HepG2 (cell line): ENCODE measurements around the gene ZG16. TPM values are rescaled to one million over a fixed set of nuclear protein-coding genes. Genes with fewer than 3 reads are reported as not detected.

Source experiments
- CENPX ChIP-seq: sonication (generic); formaldehyde crosslinking; IDR thresholded peaks from 2 replicates; pipeline ENCODE4 v1.9.0; 2021; ENCODE audit warnings: mild to moderate bottlenecking, missing genetic modification reagents, moderate library complexity
- HHEX ChIP-seq: IDR thresholded peaks from 2 replicates; pipeline ENCODE4 v1.6.1; 2016; ENCODE audit warnings: control low read depth
- POLR2A ChIP-seq, 2 experiments: IDR thresholded peaks; 2 replicates each; pipeline ENCODE4 v1.6.1; 2011; ENCODE audit warnings: low read depth in 2 of 2, low read length in 2 of 2, mild to moderate bottlenecking in 1 of 2, moderate library complexity in 1 of 2; ENCODE audit not compliant: insufficient read depth in 1 of 2
- RBAK ChIP-seq: sonication (generic); formaldehyde crosslinking; IDR thresholded peaks from 2 replicates; pipeline ENCODE4 v1.5.1; 2020; ENCODE audit warnings: mild to moderate bottlenecking, missing genetic modification reagents
- REPIN1 ChIP-seq: sonication (generic); formaldehyde crosslinking; IDR thresholded peaks from 2 replicates; pipeline ENCODE4 v1.8.0; 2022; ENCODE audit warnings: missing genetic modification reagents, low read depth, mild to moderate bottlenecking, borderline replicate concordance
- ZKSCAN8 ChIP-seq: IDR thresholded peaks from 2 replicates; pipeline ENCODE4 v1.6.1; 2016; ENCODE audit warnings: borderline replicate concordance, missing genetic modification reagents, missing compliant biosample characterization
- ZNF224 ChIP-seq: sonication (generic); formaldehyde crosslinking; IDR thresholded peaks from 2 replicates; pipeline ENCODE4 v1.5.0; 2020; ENCODE audit warnings: mild to moderate bottlenecking, missing genetic modification reagents
- ZNF333 ChIP-seq: sonication (generic); formaldehyde crosslinking; IDR thresholded peaks from 2 replicates; pipeline ENCODE4 v1.4.0; 2020; ENCODE audit warnings: mild to moderate bottlenecking, missing genetic modification reagents, borderline replicate concordance
- ZNF674 ChIP-seq: sonication (generic); formaldehyde crosslinking; IDR thresholded peaks from 2 replicates; pipeline ENCODE4 v1.5.0; 2020; ENCODE audit warnings: low read depth, mild to moderate bottlenecking, missing genetic modification reagents
- ZNF777 ChIP-seq: sonication (generic); formaldehyde crosslinking; IDR thresholded peaks from 2 replicates; pipeline ENCODE4 v1.4.0; 2020; ENCODE audit warnings: missing genetic modification reagents
- ZNF788 ChIP-seq: sonication (generic); formaldehyde crosslinking; IDR thresholded peaks from 2 replicates; pipeline ENCODE4 v1.5.0; 2020; ENCODE audit warnings: mild to moderate bottlenecking, missing genetic modification reagents, borderline replicate concordance
- ZNF816 ChIP-seq: sonication (generic); formaldehyde crosslinking; IDR thresholded peaks from 2 replicates; pipeline ENCODE4 v1.8.0; 2022; ENCODE audit warnings: missing genetic modification reagents, mild to moderate bottlenecking, borderline replicate concordance
- polyA plus RNA-seq, 8 experiments: library from polyadenylated mRNA; depleted of rRNA in 3 of 8; stranded (reverse) in 7 of 8; unstranded in 1 of 8; fragments of >200 nt; fragmentation: Illumina TruSeq in 4 of 8; extraction: Trizol in 4 of 8; gene quantifications; 2 replicates each; pipeline versions ENCODE4 v1.2.1 to v1.2.3, GENCODE V29; 2011 to 2016; ENCODE audit warnings: low read depth in 4 of 8, missing spikeins in 1 of 8, mixed read lengths in 1 of 8; ENCODE audit not compliant: insufficient read depth in 1 of 8
- total RNA-seq, 5 experiments: library from RNA; depleted of rRNA; stranded (reverse); fragments of >200 nt; fragmentation: Illumina TruSeq; extraction: Trizol; gene quantifications; 2 replicates each; pipeline ENCODE4 v1.2.3, GENCODE V29; 2016; ENCODE audit warnings: low read depth in 1 of 5
- TF ChIP-seq, protein P1 (sequence below): sonication (generic); formaldehyde crosslinking; IDR thresholded peaks from 2 replicates; pipeline ENCODE4 v1.4.0; 2020; ENCODE audit warnings: missing genetic modification reagents
- TF ChIP-seq, protein P2 (sequence below): sonication (generic); formaldehyde crosslinking; IDR thresholded peaks from 2 replicates; pipeline ENCODE4 v1.5.0; 2020; ENCODE audit warnings: missing genetic modification reagents
- TF ChIP-seq, protein P3 (sequence below): sonication (generic); formaldehyde crosslinking; IDR thresholded peaks from 2 replicates; pipeline ENCODE4 v1.4.0; 2020; ENCODE audit warnings: missing genetic modification reagents
- TF ChIP-seq, protein P4 (sequence below): sonication (generic); formaldehyde crosslinking; IDR thresholded peaks from 2 replicates; pipeline ENCODE4 v1.5.1; 2020; ENCODE audit warnings: missing genetic modification reagents, mild to moderate bottlenecking, borderline replicate concordance
- TF ChIP-seq, protein P5 (sequence below): sonication (generic); formaldehyde crosslinking; IDR thresholded peaks from 2 replicates; pipeline ENCODE4 v1.9.0; 2021; ENCODE audit warnings: missing genetic modification reagents, borderline replicate concordance

The ZG16 gene
- total and polyA plus RNA-seq, 2 of the 13 experiments (the other 11 are each of a cell fraction or from before 2014, with no cell fraction given), result 0.04 to 0.07 TPM

DNA sequence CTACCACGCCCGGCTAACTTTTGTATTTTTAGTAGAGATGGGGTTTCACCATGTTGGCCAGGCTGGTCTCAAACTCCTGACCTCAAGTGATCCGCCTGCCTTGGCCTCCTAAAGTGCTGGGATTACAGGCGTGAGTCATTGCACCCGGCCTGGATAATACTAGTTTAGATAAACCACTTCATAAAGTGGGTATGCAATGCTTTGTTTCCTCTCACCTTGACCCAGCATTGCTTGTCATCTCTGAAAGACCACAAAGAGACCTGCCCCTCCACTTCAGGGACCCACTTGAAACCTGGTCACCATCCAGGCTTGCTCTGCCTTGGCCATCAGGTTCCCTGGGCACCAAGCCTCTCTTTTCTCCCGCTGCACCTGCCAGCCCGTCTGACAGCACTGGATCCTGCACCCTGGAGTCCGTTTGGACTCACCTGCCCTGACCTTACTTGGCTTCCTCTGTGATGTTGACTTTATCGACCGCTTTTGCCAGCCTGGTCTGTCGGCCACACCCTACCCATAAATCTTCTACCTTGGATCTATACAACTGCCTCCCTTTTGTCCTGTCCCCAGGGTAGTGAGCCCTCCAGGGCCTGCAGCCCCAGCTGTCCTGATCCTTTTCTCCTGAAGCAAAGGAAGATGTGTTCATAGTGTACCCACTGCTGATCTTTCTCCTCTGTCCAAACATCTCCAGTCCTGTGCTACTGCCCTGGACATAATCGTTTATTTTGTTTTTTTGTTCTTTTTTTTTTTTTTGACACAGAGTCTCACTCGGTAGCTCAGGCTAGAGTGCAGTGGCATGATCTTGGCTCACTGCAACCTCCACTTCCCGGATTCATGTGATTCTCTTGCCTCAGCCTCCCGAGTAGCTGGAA lies 12.7 kb upstream of the ZG16 start (continued):
- TF ChIP-seq, protein P1, sequence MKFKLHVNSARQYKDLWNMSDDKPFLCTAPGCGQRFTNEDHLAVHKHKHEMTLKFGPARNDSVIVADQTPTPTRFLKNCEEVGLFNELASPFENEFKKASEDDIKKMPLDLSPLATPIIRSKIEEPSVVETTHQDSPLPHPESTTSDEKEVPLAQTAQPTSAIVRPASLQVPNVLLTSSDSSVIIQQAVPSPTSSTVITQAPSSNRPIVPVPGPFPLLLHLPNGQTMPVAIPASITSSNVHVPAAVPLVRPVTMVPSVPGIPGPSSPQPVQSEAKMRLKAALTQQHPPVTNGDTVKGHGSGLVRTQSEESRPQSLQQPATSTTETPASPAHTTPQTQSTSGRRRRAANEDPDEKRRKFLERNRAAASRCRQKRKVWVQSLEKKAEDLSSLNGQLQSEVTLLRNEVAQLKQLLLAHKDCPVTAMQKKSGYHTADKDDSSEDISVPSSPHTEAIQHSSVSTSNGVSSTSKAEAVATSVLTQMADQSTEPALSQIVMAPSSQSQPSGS, result peak; percentile 80; the same call in 1 of the 2 replicates
- TF ChIP-seq, protein P2, sequence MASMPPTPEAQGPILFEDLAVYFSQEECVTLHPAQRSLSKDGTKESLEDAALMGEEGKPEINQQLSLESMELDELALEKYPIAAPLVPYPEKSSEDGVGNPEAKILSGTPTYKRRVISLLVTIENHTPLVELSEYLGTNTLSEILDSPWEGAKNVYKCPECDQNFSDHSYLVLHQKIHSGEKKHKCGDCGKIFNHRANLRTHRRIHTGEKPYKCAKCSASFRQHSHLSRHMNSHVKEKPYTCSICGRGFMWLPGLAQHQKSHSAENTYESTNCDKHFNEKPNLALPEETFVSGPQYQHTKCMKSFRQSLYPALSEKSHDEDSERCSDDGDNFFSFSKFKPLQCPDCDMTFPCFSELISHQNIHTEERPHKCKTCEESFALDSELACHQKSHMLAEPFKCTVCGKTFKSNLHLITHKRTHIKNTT (CRISPR knock-in tag), result no peak
- TF ChIP-seq ZNF674 (no peak), POLR2A (IDR thresholded peaks at IDR 0.05; ENCODE audit: insufficient read depth in 1 of 2, low read depth in 2 of 2, low read length in 2 of 2) (no peak), ZNF777 (CRISPR knock-in tag) (peak; percentile 62; the same call in 1 of the 2 replicates), RBAK (CRISPR knock-in tag) (peak; percentile 51; the same call in 1 of the 2 replicates), ZNF333 (CRISPR knock-in tag) (no peak), ZKSCAN8 (CRISPR knock-in tag) (peak; percentile 77; the same call in 1 of the 2 replicates), CENPX (CRISPR knock-in tag) (no peak), ZNF788 (CRISPR knock-in tag) (peak; percentile 96; the same call in 1 of the 2 replicates), ZNF816 (peak; percentile 84; the same call in 1 of the 2 replicates), HHEX (CRISPR knock-in tag) (no peak), REPIN1 (CRISPR knock-in tag) (peak; percentile 92), ZNF224 (CRISPR knock-in tag) (peak; percentile 51; the same call in 1 of the 2 replicates)
- TF ChIP-seq, protein P3, sequence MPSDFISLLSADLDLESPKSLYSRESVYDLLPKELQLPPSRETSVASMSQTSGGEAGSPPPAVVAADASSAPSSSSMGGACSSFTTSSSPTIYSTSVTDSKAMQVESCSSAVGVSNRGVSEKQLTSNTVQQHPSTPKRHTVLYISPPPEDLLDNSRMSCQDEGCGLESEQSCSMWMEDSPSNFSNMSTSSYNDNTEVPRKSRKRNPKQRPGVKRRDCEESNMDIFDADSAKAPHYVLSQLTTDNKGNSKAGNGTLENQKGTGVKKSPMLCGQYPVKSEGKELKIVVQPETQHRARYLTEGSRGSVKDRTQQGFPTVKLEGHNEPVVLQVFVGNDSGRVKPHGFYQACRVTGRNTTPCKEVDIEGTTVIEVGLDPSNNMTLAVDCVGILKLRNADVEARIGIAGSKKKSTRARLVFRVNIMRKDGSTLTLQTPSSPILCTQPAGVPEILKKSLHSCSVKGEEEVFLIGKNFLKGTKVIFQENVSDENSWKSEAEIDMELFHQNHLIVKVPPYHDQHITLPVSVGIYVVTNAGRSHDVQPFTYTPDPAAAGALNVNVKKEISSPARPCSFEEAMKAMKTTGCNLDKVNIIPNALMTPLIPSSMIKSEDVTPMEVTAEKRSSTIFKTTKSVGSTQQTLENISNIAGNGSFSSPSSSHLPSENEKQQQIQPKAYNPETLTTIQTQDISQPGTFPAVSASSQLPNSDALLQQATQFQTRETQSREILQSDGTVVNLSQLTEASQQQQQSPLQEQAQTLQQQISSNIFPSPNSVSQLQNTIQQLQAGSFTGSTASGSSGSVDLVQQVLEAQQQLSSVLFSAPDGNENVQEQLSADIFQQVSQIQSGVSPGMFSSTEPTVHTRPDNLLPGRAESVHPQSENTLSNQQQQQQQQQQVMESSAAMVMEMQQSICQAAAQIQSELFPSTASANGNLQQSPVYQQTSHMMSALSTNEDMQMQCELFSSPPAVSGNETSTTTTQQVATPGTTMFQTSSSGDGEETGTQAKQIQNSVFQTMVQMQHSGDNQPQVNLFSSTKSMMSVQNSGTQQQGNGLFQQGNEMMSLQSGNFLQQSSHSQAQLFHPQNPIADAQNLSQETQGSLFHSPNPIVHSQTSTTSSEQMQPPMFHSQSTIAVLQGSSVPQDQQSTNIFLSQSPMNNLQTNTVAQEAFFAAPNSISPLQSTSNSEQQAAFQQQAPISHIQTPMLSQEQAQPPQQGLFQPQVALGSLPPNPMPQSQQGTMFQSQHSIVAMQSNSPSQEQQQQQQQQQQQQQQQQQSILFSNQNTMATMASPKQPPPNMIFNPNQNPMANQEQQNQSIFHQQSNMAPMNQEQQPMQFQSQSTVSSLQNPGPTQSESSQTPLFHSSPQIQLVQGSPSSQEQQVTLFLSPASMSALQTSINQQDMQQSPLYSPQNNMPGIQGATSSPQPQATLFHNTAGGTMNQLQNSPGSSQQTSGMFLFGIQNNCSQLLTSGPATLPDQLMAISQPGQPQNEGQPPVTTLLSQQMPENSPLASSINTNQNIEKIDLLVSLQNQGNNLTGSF (CRISPR knock-in tag), result no peak
- TF ChIP-seq, protein P4, sequence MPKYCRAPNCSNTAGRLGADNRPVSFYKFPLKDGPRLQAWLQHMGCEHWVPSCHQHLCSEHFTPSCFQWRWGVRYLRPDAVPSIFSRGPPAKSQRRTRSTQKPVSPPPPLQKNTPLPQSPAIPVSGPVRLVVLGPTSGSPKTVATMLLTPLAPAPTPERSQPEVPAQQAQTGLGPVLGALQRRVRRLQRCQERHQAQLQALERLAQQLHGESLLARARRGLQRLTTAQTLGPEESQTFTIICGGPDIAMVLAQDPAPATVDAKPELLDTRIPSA, result 0 out of 2 replicates have a peak, but pooled peaks have one; percentile 57
- TF ChIP-seq, protein P5, sequence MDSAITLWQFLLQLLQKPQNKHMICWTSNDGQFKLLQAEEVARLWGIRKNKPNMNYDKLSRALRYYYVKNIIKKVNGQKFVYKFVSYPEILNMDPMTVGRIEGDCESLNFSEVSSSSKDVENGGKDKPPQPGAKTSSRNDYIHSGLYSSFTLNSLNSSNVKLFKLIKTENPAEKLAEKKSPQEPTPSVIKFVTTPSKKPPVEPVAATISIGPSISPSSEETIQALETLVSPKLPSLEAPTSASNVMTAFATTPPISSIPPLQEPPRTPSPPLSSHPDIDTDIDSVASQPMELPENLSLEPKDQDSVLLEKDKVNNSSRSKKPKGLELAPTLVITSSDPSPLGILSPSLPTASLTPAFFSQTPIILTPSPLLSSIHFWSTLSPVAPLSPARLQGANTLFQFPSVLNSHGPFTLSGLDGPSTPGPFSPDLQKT (CRISPR knock-in tag), result no peak
